Epithelial cell of umbilical artery (primary cell): ENCODE data around the gene CCDC172. TPM values are rescaled to one million over a fixed set of nuclear protein-coding genes. Genes with fewer than 3 reads are reported as not detected.

ENCODE experiments used
- total RNA-seq: library from RNA; depleted of rRNA; stranded (reverse); fragments of >200 nt; gene quantifications from 2 replicates; pipeline ENCODE4 v1.2.3, GENCODE V29; 2014

The CCDC172 gene
- total RNA-seq = not detected in 2 replicates

GRCh38 chr10:116324227-116324950 lies at the start of gene CCDC172:
Gene CCDC172, plus strand, starts transcription at chr10:116324448. Its CDS starts 564 bp downstream, at chr10:116325012.

GRCh38 chr10:116427671-116428070 lies 103.4 kb downstream of the CCDC172 start, which contains the start of gene PNLIPRP3:
Gene PNLIPRP3, plus strand, starts transcription at chr10:116427847. Its CDS starts 166 bp downstream, at chr10:116428013.

Other genes with a start within 250 kb of the CCDC172 start
- gene GFRA1, start 51.2 kb upstream of the CCDC172 start, total RNA-seq = under 0.01 and 1.8 TPM in 2 replicates
- not detected in 2 replicates for gene PNLIPRP3, start 103.4 kb downstream of the CCDC172 start, total RNA-seq
- gene PNLIP, start 221.5 kb downstream of the CCDC172 start, total RNA-seq = not detected in 2 replicates